ENCODE results near the gene GRIPAP1.
"Not testable (repeated sequence)": the region's sequence is repeated elsewhere in the genome, so short reads cannot be mapped to it uniquely, and the experiment has no call there.

The GRIPAP1 gene

DNA sequence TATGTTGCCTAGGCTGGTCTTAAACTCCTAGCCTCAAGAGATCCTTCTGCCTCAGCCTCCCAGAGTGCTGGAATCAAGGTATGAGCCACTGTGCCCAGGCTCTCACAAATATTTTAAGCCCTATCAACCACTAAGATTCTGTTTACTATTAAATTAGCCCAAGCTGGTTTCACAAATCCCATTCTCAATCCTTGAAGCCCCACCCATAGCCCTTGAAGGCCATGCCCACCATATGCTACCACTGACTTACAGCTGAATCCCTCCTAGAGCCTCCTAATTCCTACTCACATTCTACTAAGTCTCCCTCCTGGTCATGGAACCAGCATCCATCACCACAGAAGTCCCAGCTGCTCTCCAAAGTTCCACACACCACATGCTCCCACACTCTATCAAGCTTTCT, 9.7 kb downstream of the GRIPAP1 start:
- DNase-seq: no peak

DNA sequence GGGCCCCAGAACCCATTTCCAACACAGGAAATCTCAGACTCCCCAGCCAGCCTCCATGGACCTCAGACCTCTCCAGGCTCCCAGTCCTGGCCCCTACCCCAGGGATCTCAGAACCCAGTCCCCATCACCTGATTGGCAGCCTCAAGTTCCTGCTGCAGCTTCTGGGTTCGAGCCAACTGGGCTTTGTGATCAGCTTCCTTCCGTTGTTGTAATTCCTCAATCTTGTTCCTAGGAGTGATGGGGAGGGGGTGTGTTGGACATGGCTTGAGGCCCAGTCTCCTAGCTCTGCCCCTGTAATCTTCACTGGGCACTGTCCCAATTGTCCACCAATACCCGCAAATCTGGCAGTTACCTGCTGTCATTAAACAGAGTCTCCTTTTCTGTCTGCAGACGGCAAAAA, 12.6 kb downstream of the GRIPAP1 start:
- no peak for DNase-seq

DNA sequence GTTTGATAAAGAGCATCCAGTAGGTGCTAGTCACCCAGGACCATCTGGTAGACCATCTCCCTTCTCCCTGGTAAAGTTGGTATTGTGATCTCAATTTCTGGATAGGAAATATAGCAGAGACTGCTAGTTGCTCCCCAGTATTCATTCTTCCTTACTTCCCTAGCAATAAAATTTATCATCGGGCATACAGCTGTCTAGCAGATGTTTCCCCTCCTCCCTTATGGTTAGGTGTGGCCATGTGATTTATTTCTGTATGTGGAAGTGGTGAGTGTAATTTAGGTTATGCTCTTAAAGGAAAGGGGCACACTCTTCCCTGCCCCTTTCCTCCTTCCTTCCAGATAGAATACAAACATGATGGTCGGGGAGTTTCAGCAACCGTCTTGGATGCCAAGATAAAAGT, 18.2 kb downstream of the GRIPAP1 start:
- DNase-seq: no peak

DNA sequence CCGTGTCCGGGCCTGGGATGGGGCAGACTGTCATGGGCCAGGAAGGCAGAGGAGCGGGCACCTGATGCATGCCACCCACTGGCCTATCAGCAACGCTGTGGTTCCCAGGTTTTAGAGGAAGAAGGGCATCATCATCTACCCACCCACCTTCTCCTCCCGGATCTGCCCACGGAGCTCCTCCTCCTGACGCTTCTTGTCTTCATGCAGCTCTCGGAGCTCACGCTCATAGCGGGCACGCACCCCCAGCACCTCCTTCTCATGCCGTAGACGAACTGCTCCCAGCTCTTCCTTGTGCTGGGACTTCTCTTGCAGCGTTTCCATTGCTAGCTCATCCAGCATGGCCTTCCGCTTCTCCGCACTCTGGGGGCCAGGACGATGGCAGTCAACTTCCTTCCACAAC, 19.0 kb downstream of the GRIPAP1 start:
- DNase-seq: no peak

DNA sequence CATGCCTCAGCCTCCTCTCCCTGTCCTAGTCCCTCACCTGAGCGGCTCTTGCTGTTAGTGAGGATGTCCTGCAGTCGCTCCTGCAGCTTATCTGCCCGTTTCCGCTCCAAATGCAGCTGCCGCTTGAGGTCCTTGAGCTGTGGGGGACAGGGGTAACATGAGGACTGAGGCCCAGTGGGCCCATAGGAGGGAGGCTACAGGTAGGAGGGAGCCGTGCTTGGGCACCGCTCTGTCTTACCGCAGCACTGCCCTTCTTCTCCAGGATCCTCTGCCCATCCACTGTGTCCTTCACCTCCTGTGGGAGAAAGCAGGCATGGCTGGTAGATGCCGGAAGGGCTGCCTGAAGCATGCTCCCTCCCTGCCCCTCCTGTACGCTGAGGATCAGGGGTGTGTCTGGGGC, 20.9 kb downstream of the GRIPAP1 start:
- no peak for DNase-seq

DNA sequence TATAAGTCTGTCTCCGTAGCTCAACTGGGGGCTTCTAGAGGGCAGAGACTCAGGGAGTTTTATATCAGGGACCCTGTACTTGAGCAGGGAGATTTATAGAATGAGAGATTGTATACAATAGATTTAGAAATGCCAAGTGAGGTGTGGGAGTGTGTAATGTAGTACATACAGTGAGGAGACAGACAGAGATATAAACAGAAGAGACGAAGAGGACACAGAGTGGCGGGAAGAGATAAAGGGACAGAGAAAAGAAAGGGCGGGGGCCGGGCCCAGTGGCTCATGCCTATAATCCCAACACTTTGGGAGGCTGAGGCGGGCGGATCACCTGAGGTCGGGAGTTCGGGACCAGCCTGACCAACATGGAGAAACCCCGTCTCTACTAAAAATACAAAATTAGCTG, 21.7 kb downstream of the GRIPAP1 start:
- DNase-seq: not testable (repeated sequence)

DNA sequence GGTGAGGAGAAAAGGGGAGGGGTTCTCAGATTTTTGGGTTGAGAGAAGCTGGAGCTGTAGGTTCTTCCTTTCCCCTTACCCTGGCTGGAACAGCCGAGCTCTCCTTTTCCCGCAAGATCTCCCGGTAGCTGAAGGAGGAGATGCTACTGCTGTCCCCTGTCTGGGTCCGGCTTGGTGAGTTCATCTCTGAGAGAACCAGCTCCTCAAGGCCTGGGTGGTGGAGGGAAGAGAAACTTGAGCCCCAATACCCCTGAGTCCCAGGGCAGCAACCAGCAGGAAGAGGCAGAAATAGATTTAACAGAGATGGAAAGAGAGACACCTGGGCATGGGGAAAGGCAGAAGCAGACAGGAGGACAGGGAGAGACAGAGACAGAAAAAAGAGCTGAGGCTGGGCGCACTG, 23.8 kb downstream of the GRIPAP1 start:
- no peak for DNase-seq

DNA sequence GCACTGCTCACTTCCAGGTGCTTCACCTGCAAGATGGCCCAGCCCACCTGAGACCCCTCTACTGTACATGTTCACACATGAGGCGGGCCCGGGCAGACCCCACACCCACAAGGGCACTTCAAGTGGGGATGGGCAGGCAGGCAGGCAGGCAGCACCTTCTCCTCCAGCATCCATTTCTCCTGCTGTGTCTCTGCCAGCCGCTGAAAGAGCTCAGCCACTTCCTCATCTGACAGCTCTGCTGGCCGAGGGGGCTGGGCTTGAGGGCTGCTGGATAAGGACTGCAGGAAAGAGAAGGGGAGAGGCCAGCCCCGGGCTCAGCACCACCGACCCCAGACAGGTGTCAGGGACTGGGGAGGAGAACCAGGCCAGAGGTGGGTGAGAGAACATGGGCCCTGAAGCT, 26.0 kb downstream of the GRIPAP1 start:
- no peak for DNase-seq

DNA sequence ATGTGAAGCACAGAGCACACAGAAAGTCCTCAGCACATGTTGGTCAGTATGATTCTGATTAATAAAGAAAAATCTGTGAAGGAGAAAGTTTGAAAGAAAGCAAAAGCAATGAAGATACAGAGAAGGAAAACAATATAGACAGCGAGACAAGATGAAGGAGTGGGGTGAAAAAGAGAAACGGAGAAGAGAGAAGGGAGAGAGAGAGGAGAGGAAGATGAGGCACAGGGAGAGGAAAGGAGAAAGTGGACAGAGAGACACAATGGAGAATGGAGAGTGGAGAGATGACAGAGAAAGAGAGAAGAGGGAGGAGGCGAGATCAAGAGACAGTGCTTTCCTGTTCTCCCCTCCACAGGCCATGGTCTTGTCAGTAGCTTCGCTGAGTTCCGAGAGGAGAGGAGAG, 26.5 kb downstream of the GRIPAP1 start:
- DNase-seq: no peak

DNA sequence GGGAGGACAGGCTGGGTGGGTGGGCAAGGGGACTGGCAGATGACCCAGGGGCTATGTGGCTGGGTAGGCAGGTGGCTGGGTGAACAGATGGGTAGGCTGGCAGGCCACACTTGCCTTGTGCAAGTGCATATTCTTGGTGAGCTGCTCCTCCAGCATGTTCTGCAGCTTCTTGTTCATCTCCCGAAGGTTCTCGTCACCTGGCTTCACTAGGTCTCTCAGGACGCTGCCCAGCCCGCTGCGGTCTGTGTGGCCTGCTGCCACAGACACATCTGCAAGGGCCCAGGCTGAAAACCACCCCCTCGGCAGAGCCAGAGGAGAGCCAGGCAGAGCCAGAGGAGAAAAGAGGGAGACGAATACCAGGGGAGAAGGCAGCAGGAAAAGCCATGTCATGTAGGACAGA, 27.0 kb downstream of the GRIPAP1 start:
- no peak for DNase-seq

DNA sequence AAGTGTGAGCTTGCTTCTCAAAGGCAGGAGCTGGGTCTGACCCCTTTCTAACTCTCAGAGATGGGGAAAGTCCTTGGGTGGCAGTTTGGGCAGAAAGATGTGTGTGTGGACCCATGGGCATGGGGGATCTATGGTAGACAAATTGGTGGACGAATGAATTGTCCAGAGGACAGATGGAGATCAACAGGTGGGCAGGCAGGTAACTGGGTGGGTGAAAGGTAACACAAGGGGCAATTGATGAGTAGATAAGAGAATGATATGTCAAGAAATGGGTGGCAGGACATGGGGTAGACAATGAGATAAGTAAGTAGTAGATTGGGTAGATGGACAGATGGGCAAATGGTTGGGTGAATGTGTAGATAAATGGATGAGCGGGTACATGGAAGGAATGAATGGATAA, 27.5 kb downstream of the GRIPAP1 start:
- DNase-seq: no peak

DNA sequence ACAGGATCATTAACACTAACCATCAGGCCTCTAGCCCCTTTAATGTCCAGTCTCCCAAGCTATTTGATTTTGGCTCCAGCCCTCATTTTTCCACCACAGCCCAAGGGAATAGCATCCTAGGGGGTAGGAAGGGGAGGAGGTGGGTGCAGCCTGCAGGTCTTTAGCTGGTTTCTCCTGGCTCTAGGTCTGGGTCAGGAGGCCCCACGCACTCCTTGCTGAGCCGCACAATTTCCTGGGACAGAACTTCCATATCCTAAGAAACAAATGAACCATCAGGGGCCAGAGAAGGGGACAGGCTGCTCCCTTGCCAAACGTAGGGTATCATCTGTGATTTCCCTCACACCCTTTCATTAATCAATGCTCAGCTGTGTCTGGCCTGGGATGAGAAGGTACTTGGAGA, 28.0 kb downstream of the GRIPAP1 start:
- no peak for DNase-seq

DNA sequence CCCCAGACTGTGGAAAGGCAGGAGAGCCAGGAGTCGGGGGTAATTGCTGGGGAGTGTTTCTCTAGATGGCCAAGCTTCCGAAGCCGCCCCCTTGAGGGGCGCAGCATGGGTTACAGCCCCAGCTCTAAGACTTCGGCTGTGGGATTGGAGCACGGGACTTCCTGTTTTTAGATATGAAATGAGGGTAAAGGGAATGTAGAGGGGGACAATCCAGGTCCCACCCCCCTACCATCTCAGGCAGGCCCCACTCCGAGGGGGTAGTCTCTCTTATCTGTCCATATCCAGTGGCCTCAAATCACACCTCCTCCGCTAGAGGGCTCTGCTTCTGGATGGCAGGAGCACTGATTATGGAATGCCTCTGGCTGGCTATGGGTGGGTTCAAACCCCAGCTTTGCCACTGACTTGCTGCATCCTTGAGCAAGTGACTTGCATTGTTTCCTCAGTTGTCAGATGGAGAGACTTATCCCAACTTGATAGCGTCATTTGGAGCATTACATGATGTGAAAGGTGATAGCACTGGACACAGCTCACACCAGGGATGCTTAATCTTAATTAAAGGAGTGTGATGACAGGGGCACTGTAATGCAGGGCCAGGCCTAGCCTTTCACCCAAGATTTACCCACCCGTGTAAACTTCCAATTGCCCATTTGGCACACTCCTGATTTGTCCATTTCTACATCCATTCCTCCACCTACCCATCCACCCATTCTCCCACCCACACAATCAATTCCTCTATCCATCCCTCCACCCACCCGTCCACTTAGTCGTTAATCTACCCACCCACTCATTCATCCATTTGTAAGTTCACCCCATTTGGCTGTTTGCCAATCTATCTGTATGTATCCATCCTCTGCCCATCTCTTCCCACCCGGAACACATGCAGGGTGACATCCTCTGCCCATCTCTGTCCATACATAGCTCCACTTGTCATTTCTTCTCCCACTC, 29.6 kb downstream of the GRIPAP1 start:
- DNase-seq: peak; percentile 1 to 45

DNA sequence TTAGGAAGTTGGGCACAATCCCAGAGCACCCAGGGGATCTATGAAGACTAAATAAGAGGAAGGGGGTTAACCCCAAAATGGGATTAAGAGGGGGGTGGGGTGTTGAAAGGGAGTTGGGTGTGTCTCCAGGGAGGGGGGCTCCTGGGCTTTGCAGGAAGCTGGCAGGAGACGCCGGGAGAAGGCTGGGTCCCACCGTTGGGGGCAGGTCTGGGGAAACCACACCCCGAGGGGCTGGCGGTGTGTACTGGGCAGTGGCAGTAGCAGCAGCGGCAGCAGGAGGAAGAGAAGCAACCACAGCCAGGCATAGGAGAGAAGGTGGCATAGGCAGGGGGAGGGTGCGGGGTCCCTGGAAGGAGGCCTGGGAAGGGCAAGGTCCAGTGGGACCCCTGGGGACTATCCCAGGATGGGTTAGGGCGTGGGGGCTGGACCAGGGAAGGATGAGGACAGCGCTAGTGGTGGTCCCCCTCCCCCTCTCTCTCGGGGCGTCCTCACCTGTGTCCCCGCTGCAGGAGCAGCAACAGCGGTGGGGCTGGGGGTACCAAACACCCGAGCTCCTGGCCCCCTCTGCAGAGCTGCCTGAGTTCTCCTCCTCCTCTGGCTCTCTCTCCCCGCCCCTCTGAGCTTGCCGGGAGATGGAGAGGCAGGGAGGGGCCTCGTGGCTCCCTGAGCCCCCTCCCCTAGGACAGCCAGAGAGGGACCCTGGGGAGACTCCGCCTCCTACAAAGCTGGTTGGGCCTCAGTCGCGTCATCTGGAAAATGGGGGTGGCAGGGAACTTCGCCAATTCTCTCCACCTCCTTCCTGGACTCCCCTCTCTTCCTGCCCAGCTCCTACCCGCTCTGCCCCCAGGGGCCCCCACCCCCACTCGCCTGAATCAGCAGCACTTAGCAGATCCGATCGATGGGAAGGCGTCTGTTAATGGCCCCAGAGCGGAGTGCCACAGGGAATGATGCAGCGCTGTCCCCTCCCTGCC, 30.5 kb downstream of the GRIPAP1 start, which contains the start of gene KCND1:
TSS of gene KCND1 (minus strand) at position 596 of the 971 bp plus-strand sequence. CDS start 1,573 bp downstream, outside the sequence.
- peak in 1 of 2 experiments; percentile 20 for DNase-seq

DNA sequence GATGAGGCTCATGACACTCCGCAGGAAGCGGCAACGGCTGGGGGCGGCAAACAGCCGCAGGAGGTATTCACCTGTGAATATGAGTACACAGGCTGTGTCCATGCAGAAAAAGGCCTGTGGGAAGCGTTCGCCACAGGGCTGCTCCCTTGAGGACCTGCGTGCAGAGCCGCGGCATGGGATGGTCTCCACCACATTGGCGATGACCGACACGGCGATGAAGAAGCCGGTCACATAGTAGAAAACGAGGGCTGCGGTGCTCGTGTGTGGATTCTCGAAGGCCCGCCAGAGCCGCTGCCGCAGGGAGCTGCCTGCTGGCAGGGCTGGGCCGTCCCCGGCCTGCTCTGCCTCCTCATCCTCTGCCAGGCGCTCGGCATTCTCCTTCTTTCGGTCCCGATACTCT, 32.6 kb downstream of the GRIPAP1 start:
- DNase-seq: no peak

DNA sequence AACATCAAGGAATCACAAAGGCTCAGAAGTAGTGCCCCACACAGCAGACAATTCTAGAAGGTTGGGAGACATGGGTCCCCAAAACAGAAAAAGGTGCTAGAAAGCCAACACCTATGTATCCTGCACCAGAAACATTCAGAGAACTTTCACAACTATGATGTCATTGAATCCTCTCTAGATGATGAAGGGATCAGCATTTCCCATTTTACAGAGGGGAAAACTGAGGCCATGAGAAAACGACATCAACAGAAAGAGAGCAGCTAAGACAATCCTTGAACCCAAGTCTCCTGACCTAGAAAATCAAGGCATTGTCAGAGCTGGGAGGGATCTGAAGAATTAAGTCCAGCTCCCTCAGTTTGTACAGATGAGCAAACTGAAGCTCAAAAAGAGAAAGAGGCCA, 33.7 kb downstream of the GRIPAP1 start:
- no peak for DNase-seq

DNA sequence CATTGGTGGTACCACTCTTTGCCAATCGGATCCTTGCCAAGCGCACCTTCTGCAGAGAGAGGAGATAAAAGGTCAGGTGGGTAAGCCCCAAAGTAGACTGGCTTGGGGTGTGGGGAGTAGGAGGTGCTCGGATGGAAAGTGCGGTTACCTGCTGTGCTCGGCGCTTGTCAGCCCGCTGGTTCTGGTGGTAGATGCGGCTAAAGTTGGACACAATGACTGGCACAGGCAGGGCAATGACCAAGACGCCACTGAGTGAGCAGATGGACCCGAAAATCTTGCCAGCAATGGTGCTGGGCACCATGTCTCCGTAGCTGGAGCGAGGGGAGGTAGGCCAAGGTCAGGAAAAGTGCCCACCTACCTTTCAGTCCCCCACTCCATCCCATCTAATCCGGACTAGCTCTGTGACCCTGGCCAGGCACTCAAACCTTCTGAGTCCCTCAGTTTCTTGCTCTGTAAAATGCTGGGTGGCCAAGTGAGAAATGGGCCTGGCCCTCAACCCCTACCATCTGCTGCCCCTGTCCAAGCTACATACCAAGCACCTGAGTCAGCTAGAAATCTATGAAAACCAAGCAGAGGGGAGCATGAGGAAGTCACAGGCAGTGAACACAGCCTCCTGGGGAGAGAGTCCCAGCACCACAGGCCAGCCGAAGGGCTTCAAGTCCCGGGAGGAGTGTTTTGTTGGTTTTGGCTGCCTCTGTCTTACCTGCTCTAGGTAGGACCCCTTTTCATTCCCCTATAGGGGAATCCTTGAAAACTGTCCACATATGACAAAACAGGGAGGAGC, 35.1 kb downstream of the GRIPAP1 start:
- DNase-seq: no peak

DNA sequence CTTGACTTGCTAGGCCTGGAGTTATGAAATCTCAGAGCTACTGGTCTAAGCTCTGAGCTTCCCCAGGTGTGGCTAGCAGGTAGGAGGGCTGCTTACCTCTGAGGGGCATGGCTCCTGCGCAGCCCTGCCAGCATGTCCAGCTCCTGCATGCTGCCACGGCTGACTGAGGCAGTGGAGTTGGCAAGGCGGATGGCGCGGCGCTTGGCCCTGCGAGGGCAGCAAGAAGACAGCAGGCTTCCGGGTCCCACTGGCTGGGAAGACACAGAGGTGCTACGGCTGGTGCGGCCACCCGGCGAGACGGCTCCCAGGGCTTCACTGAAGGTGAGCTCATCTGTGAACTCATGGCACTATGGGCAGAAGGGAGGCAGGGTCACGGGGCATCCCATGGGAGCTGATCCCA, 36.1 kb downstream of the GRIPAP1 start:
- no peak for DNase-seq

DNA sequence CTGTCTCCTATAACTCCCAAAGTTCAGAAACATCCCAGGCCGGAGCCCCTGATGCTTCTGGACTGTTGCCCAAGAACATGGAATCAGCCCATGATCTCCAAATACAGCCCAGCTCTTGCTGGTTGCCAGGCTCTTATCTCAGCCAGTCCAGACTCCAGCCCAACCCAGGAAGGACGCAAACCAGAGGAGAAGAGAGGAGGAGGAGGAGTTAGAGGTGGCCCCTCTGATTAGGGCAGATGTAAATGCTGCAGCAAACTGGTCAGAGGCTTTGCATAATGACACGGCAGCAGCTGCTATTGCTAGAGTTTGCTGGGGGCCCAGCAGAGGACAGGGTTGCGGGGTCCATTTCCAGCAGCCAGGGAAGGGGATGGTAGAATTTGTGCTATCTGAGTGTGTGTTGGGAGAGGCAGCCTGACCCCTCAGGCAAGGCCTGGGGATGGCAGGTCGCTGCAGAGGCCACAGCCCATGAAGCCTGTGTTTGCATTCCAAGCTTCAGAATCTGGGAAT, 40.4 kb downstream of the GRIPAP1 start:
- peak; percentile 45 to 74 for DNase-seq

DNA sequence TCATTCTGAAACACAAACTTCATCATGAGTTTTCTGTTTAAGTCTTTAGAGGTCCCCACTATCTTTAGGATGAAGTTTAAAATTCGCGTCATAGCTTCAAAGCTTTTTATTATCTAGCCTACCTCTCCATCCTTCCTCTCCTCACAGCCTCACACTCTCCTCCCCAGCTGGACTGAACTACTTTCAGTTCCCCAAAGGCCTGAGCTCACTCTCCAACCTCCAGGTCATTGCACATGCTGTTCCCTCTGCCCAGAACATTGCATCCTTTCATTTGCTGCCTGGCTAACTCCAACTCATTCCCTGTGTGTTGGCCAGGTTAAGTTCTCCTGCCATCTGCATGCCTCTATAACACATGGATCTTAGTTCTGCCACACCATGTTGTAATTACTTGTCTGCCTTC, 41.8 kb downstream of the GRIPAP1 start:
- no peak for DNase-seq

DNA sequence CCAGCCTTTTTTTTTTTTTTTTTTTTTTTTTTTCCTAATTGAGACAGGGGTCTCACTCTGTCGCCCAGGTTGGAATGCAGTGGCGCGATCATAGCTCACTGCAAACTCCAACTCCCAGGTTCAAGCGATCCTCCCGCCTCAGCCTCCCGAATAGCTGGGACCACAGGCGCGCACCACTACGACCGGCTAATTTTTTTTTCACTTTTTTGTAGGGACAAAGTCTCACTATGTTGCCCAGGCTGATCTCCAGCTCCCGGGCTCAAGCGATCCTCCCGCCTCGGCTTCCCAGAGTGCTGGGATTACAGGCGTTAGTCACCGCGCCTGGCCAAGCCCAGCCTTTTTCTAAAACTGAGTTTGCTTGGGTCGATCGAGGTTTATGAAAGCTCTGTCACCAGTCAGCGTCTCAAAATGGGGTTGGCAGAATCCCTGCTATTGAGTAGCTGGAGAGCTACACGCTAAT, 43.4 kb downstream of the GRIPAP1 start:
- peak; percentile 12 to 44 for DNase-seq

Data from NCI-H526 (cell line).